ENCODE measurements around the gene CTH. TPM values are rescaled to one million over a fixed set of nuclear protein-coding genes. Genes with fewer than 3 reads are reported as not detected.
A peak's percentile ranks its signal among the peaks of the same experiment; 100 is the strongest.

Gene CTH
- total and polyA plus RNA-seq, 2 of the 13 experiments (the other 11 are each of a cell fraction or from before 2014, with no cell fraction given), result 8.7 to 19.7 TPM

DNA sequence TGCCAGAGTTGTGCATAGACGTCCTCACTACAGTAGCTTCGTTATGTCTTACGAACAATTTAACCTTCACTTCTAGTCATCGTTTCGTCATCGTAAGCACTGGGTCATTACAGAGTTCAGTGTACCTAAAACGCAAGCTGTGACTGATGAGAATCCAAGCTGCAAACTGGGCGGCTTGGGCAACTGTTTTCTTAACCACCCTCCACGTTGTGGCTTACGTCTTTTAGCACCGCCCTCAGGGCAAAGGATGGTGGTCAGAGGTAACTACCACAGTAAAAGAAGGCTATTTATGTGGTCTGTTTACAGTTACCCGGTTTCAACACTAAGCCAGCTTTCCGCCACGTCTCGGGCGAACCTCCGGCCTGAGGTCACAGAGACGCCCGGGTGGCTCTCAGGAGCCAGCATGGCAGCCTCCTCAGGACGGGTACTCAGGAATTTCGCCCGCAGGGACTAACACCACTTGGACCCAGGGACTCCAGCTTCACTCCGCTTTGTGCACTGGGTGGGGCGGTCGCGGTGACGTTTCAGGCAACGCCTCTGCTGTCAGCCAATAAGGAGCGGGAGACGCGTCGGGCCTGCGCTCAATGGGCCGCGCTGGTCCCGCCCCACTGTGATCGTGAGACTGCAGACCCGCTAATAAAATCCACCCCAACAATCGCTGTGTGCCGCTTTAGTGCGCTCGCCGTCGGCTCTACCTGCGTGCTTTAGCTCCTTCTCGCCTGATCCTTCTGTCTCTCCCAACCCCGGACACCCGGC is at the start of gene CTH (continued):
- TF ChIP-seq, protein P1, sequence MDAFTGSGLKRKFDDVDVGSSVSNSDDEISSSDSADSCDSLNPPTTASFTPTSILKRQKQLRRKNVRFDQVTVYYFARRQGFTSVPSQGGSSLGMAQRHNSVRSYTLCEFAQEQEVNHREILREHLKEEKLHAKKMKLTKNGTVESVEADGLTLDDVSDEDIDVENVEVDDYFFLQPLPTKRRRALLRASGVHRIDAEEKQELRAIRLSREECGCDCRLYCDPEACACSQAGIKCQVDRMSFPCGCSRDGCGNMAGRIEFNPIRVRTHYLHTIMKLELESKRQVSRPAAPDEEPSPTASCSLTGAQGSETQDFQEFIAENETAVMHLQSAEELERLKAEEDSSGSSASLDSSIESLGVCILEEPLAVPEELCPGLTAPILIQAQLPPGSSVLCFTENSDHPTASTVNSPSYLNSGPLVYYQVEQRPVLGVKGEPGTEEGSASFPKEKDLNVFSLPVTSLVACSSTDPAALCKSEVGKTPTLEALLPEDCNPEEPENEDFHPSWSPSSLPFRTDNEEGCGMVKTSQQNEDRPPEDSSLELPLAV (CRISPR knock-in tag; conservative IDR thresholded peaks at IDR 0.05; ENCODE audit: low read depth), result no peak
- TF ChIP-seq PRMT3 (CRISPR knock-in tag; IDR thresholded peaks at IDR 0.05; ENCODE audit: borderline replicate concordance, low read depth) (0 out of 2 replicates have a peak, but pooled peaks have one; percentile 26), SMAD1 (CRISPR knock-in tag; IDR thresholded peaks at IDR 0.05; ENCODE audit: borderline replicate concordance, low read depth) (peak; percentile 80; the same call in 1 of the 2 replicates), RXRB (CRISPR knock-in tag; IDR thresholded peaks at IDR 0.05; ENCODE audit: borderline replicate concordance) (peak; percentile 43; the same call in 1 of the 2 replicates), ZNF253 (CRISPR knock-in tag; IDR thresholded peaks at IDR 0.05; ENCODE audit: borderline replicate concordance) (no peak; the same call in 1 of the 2 replicates), GATAD2A (CRISPR knock-in tag; IDR thresholded peaks at IDR 0.05) (peak; percentile 10; the same call in 1 of the 2 replicates), ZNF547 (CRISPR knock-in tag; IDR thresholded peaks at IDR 0.05) (peak; percentile 65; the same call in 1 of the 2 replicates), HMG20A (CRISPR knock-in tag; IDR thresholded peaks at IDR 0.05; ENCODE audit: borderline replicate concordance) (0 out of 2 replicates have a peak, but pooled peaks have one; percentile 4), ADNP (CRISPR knock-in tag; IDR thresholded peaks at IDR 0.05) (no peak), XBP1 (CRISPR knock-in tag; IDR thresholded peaks at IDR 0.05) (no peak), ARNT2 (CRISPR knock-in tag; IDR thresholded peaks at IDR 0.05; ENCODE audit: low read depth) (peak; percentile 71; the same call in 1 of the 2 replicates), ZBTB38 (CRISPR knock-in tag; IDR thresholded peaks at IDR 0.05) (peak; percentile 83), ZNF816 (CRISPR knock-in tag; IDR thresholded peaks at IDR 0.05; ENCODE audit: borderline replicate concordance) (peak; percentile 10; the same call in 1 of the 2 replicates), ZNF225 (CRISPR knock-in tag; IDR thresholded peaks at IDR 0.05) (0 out of 2 replicates have a peak, but pooled peaks have one; percentile 26), ZNF207 (IDR thresholded peaks at IDR 0.05; ENCODE audit: borderline replicate concordance) (no peak), CEBPB (IDR thresholded peaks at IDR 0.05; ENCODE audit: borderline replicate concordance, low read depth, low read length) (peak; percentile 50; the same call in 1 of the 2 replicates), RXRA (CRISPR knock-in tag; IDR thresholded peaks at IDR 0.05) (peak; percentile 61; the same call in 1 of the 2 replicates), ZNF839 (CRISPR knock-in tag; IDR thresholded peaks at IDR 0.05; ENCODE audit: borderline replicate concordance) (peak; percentile 72; the same call in 1 of the 2 replicates), PHB2 (IDR thresholded peaks at IDR 0.05; ENCODE audit: partially characterized antibody) (no peak), FOXC1 (CRISPR knock-in tag; IDR thresholded peaks at IDR 0.05; ENCODE audit: borderline replicate concordance) (peak; percentile 60; the same call in 1 of the 2 replicates), ZNF331 (CRISPR knock-in tag; IDR thresholded peaks at IDR 0.05) (peak; percentile 17), KLF12 (CRISPR knock-in tag; IDR thresholded peaks at IDR 0.05; ENCODE audit: borderline replicate concordance) (peak; percentile 77; the same call in 1 of the 2 replicates), SIN3A (IDR thresholded peaks at IDR 0.05; ENCODE audit: borderline replicate concordance, low read depth, low read length) (peak; percentile 76; the same call in 1 of the 2 replicates), FOXA1 (IDR thresholded peaks at IDR 0.05) (no peak), FOXA1 (CRISPR knock-in tag; IDR thresholded peaks at IDR 0.05) (no peak), SNAI1 (CRISPR knock-in tag; IDR thresholded peaks at IDR 0.05; ENCODE audit: borderline replicate concordance) (0 out of 2 replicates have a peak, but pooled peaks have one; percentile 74)
- TF ChIP-seq, protein P2, sequence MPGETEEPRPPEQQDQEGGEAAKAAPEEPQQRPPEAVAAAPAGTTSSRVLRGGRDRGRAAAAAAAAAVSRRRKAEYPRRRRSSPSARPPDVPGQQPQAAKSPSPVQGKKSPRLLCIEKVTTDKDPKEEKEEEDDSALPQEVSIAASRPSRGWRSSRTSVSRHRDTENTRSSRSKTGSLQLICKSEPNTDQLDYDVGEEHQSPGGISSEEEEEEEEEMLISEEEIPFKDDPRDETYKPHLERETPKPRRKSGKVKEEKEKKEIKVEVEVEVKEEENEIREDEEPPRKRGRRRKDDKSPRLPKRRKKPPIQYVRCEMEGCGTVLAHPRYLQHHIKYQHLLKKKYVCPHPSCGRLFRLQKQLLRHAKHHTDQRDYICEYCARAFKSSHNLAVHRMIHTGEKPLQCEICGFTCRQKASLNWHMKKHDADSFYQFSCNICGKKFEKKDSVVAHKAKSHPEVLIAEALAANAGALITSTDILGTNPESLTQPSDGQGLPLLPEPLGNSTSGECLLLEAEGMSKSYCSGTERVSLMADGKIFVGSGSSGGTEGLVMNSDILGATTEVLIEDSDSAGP (CRISPR knock-in tag; IDR thresholded peaks at IDR 0.05; ENCODE audit: borderline replicate concordance), result peak; percentile 91
- TF ChIP-seq, protein P3, sequence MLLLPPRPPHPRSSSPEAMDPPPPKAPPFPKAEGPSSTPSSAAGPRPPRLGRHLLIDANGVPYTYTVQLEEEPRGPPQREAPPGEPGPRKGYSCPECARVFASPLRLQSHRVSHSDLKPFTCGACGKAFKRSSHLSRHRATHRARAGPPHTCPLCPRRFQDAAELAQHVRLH (CRISPR knock-in tag; IDR thresholded peaks at IDR 0.05; ENCODE audit: borderline replicate concordance, low read depth), result peak; percentile 72

All from HepG2 (cell line).